ENCODE results near the gene CACNB1.
"Not testable (repeated sequence)": the region's sequence is repeated elsewhere in the genome, so short reads cannot be mapped to it uniquely, and the experiment has no call there.

The CACNB1 gene

GRCh38 chr17:39175695-39176093, 21.8 kb downstream of the CACNB1 start:
- DNase-seq (ENCODE audit: low read depth, low spot score): peak; percentile 27

GRCh38 chr17:39174920-39175694, 22.4 kb downstream of the CACNB1 start:
- peak; percentile 73 for DNase-seq (ENCODE audit: low read depth, low spot score)

- no peak for DNase-seq (ENCODE audit: low read depth, low spot score)
These were observed 23.8 kb downstream of the CACNB1 start for GRCh38 chr17:39173526-39174274.

- DNase-seq (ENCODE audit: low read depth, low spot score): no peak
These were observed 24.4 kb downstream of the CACNB1 start for GRCh38 chr17:39173080-39173479.

- DNase-seq (ENCODE audit: low read depth, low spot score): no peak
These were observed 25.5 kb downstream of the CACNB1 start for GRCh38 chr17:39171933-39172332.

- DNase-seq (ENCODE audit: low read depth, low spot score): no peak
These were observed 26.9 kb downstream of the CACNB1 start for GRCh38 chr17:39170558-39170957.

GRCh38 chr17:39170109-39170508, 27.4 kb downstream of the CACNB1 start:
- no peak for DNase-seq (ENCODE audit: low read depth, low spot score)

GRCh38 chr17:39169518-39169917, 28.0 kb downstream of the CACNB1 start:
- DNase-seq (ENCODE audit: low read depth, low spot score): no peak

- DNase-seq (ENCODE audit: low read depth, low spot score): no peak
These were observed 28.4 kb downstream of the CACNB1 start for GRCh38 chr17:39169101-39169500.

GRCh38 chr17:39168503-39168902, 29.0 kb downstream of the CACNB1 start:
- not testable (repeated sequence) for DNase-seq (ENCODE audit: low read depth, low spot score)

- no peak for DNase-seq (ENCODE audit: low read depth, low spot score)
These were observed 30.0 kb downstream of the CACNB1 start for GRCh38 chr17:39167476-39167875.

GRCh38 chr17:39166437-39167335, 30.8 kb downstream of the CACNB1 start:
- no peak for DNase-seq (ENCODE audit: low read depth, low spot score)

GRCh38 chr17:39165841-39166349, 31.6 kb downstream of the CACNB1 start, which contains the start of gene ARL5C:
Gene ARL5C, minus strand, starts transcription at chr17:39166161. Its CDS starts 401 bp downstream, at chr17:39165760.
- DNase-seq (ENCODE audit: low read depth, low spot score): no peak

- DNase-seq (ENCODE audit: low read depth, low spot score): no peak
These were observed 32.2 kb downstream of the CACNB1 start for GRCh38 chr17:39165178-39165840.

GRCh38 chr17:39164675-39165143, 32.8 kb downstream of the CACNB1 start:
- DNase-seq (ENCODE audit: low read depth, low spot score): peak; percentile 92

- no peak for DNase-seq (ENCODE audit: low read depth, low spot score)
These were observed 35.5 kb downstream of the CACNB1 start for GRCh38 chr17:39161962-39162361.

GRCh38 chr17:39158623-39159022, 38.8 kb downstream of the CACNB1 start:
- no peak for DNase-seq (ENCODE audit: low read depth, low spot score)

GRCh38 chr17:39156491-39156890, 41.0 kb downstream of the CACNB1 start:
- no peak for DNase-seq (ENCODE audit: low read depth, low spot score)

- DNase-seq (ENCODE audit: low read depth, low spot score): no peak
These were observed 41.8 kb downstream of the CACNB1 start for GRCh38 chr17:39155654-39156053.

- DNase-seq (ENCODE audit: low read depth, low spot score): peak; percentile 93
These were observed 43.8 kb downstream of the CACNB1 start for GRCh38 chr17:39153599-39154051.

All from astrocyte of the hippocampus (primary cell).